ENCODE data around the gene HDAC1. TPM values are rescaled to one million over a fixed set of nuclear protein-coding genes. Genes with fewer than 3 reads are reported as not detected.
"Not testable (repeated sequence)": the region's sequence is repeated elsewhere in the genome, so short reads cannot be mapped to it uniquely, and the experiment has no call there.

The HDAC1 gene
- total RNA-seq, 1 donor from 2014 or later: 50.4 TPM

- DNase-seq: no peak
Observed at GRCh38 chr1:32274646-32275340, 17.1 kb upstream of the HDAC1 start.

GRCh38 chr1:32275424-32275823, 16.5 kb upstream of the HDAC1 start:
- DNase-seq: no peak

DNA sequence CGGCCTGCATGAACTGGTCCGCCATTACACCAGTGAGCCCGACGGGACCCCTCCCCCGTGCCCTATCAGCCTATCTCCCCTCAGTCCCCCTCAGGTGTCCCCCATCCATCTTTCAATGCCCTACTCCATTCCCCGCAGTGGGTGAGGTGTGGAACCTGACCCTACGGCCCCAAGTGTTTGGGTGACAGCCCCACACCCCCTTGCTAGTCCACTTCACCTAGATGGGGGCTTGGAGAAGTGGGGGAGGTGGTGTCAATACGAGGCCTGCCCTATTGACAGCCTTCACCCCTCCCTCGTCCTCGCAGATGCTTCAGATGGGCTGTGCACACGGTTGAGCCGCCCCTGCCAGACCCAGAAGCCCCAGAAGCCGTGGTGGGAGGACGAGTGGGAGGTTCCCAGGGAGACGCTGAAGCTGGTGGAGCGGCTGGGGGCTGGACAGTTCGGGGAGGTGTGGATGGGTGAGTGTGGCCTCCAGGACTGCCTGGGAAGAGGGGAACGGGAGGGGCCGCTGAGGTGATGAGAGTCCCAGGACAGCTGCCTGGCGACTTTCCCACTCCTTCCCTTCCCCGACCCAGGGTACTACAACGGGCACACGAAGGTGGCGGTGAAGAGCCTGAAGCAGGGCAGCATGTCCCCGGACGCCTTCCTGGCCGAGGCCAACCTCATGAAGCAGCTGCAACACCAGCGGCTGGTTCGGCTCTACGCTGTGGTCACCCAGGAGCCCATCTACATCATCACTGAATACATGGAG, 15.7 kb upstream of the HDAC1 start:
- DNase-seq: no peak

GRCh38 chr1:32284777-32285176, 7.1 kb upstream of the HDAC1 start:
- not testable (repeated sequence) for DNase-seq

- no peak for DNase-seq
Observed at GRCh38 chr1:32285658-32286057, 6.2 kb upstream of the HDAC1 start.

GRCh38 chr1:32286763-32287162, 5.1 kb upstream of the HDAC1 start:
- no peak for DNase-seq

GRCh38 chr1:32289256-32289655, 2.6 kb upstream of the HDAC1 start:
- no peak for DNase-seq

GRCh38 chr1:32291145-32291707, 657 bp upstream of the HDAC1 start:
- no peak for DNase-seq

GRCh38 chr1:32298211-32298610, 6.3 kb downstream of the HDAC1 start:
- not testable (repeated sequence) for DNase-seq

GRCh38 chr1:32299327-32299726, 7.4 kb downstream of the HDAC1 start:
- DNase-seq: no peak

DNA sequence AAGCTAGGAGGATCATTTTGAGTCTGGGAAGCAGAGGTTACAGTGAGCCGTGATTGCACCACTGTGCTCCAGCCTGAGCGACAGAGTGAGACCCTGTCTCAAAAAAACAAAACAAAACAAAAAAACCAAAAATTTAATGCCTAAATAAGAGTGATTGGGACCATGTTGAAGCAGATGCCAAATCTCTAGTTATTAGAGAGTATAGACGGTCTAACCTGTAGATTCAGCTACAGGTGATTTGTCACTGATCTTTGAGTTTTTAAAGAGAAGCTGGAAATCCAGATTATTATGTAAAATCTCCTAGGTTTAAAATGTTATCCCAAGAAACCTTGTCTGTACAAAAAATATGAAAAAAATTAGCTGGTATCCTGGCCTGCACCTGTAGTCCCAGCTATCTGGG, 11.5 kb downstream of the HDAC1 start:
- no peak for DNase-seq

- DNase-seq: no peak
Observed at GRCh38 chr1:32303997-32304622, 12.2 kb downstream of the HDAC1 start.

DNA sequence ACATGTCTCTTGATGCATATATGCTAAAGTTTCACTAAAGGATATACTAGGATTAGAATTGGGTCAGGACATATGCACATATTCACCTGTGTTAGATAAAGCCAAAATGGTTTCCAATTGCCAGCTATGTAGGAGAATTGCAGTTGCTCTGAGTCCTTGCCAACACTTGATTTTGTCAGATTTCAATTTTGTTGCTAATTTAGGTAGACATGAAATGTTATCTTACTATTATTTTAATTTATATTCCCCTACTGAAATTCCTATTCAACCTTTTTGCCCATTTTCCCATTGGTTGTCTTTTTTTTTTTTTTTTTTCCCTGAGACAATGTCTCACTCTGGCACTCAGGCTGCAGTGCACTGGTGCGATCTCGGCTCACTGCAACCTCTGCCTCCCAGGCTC, 13.4 kb downstream of the HDAC1 start:
- DNase-seq: no peak

DNA sequence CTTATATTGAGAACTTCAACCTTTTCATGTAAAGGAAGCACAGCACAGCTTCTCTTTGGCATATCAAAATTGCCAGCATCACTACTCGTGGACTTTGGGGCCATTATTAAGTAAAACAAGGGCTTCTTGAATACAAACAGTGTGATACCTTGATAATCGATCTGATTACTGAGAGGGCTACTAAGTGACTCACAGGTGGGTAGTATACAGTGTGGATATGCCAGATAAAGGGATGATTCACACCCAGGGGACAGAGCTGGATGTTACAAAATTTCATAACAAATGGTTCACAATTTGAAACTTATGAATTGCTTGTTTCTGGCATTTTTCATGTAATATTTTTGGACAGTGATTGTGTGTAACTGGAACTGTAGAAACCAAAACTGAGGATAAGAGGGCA, 15.4 kb downstream of the HDAC1 start:
- no peak for DNase-seq

DNA sequence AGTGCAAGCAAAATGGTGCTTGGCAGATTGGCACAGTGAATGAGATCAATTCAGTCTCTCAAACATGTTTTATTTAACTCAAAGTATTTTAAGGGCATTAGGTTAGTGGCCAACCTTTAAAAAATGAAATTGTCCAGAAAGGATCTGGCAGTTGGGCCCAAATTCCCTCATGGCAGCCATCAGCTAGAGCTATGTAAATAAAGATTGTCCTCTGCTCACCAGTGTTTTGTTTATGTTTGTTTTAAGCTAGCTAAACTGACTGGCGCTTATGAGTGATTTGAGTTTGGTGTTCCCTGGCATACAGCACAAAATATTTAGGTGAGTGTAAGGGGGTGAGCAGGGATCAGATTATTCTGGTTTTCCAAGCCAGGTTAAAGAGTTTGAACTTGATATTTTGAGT, 18.1 kb downstream of the HDAC1 start:
- no peak for DNase-seq

DNA sequence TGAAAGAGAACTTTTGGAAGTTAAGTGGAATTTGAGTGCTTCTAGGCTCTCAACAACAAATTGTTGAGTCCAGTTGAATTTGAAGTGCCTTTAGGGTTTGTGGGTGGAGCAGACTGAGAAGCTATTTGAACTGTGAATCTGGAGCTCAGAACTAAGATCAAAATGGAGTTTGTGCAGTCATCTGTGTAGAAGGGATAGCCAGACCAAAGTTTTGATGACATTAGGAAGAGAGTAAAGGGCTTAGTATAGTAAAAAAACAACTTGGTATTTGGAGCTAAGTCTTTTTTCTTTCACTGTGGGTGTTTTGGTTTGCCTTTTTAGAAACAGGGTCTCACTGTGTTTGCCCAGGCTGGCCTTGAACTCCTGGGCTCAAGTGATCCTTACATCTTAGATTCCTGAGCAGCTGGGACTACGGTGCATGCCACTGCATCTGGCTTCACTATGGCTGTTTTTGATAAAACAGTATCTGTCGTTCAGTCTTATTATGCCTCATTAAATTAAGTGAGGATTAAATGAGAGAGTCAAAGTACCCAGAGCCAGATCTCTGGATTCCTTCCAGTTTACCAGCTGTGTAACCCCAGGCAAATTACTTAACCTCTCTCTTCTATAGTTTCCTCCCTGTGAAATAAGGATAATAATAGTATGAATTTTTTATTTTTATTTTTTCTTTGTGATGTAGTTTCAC, 20.0 kb downstream of the HDAC1 start:
- no peak for DNase-seq

DNA sequence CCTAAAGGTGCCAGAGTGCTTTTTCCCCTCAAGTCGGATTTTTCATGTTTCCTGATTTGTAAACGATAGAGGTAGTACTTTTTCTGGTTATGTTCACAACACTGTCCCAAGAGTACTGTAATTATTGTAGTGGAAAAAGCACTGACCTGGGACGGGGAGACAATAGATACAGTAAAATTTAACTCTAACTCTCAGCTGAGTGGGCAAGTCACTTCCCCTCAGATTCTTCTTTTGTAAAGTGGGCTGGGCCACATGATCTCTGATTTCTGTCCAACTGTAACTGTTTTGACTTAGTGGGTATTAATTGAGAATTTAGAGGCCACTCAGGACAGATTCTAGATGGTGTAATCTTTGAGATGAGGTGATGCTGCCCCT, 25.0 kb downstream of the HDAC1 start:
- no peak for DNase-seq

- no peak for DNase-seq
Observed at GRCh38 chr1:32318127-32318869, 26.4 kb downstream of the HDAC1 start.

GRCh38 chr1:32321712-32322291, 29.9 kb downstream of the HDAC1 start:
- no peak for DNase-seq

- no peak for DNase-seq
Observed at GRCh38 chr1:32327204-32327603, 35.3 kb downstream of the HDAC1 start.

- DNase-seq: no peak
Observed at GRCh38 chr1:32329931-32330466, 38.1 kb downstream of the HDAC1 start.
